ENCODE measurements around the gene PPP3R1. TPM values are rescaled to one million over a fixed set of nuclear protein-coding genes. Genes with fewer than 3 reads are reported as not detected.

Gene PPP3R1
- total RNA-seq, 4 donors from 2014 or later: 34.0 to 44.9 (median 39.9) TPM

DNA sequence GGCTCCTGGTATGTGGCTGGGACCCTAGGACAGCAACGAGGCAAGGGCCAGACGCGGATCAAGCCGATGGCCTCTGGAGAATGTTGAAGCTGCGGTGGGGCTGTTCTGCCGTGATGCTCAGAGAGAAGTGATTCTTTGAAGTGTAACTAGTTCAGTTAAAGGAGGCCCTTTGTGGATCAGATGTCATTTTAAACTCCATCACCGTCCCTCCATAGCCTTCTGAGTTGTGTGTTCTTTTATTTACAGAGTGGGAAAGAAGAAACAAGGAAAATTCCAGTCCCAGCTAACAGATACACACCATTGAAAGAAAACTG lies 94.2 kb downstream of the PPP3R1 start:
- DNase-seq (ENCODE audit: low spot score) (no peak), ATAC-seq (ENCODE audit: low FRiP score) (no peak)
- TF ChIP-seq, protein P1, sequence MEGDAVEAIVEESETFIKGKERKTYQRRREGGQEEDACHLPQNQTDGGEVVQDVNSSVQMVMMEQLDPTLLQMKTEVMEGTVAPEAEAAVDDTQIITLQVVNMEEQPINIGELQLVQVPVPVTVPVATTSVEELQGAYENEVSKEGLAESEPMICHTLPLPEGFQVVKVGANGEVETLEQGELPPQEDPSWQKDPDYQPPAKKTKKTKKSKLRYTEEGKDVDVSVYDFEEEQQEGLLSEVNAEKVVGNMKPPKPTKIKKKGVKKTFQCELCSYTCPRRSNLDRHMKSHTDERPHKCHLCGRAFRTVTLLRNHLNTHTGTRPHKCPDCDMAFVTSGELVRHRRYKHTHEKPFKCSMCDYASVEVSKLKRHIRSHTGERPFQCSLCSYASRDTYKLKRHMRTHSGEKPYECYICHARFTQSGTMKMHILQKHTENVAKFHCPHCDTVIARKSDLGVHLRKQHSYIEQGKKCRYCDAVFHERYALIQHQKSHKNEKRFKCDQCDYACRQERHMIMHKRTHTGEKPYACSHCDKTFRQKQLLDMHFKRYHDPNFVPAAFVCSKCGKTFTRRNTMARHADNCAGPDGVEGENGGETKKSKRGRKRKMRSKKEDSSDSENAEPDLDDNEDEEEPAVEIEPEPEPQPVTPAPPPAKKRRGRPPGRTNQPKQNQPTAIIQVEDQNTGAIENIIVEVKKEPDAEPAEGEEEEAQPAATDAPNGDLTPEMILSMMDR (IDR thresholded peaks at IDR 0.05): no peak

DNA sequence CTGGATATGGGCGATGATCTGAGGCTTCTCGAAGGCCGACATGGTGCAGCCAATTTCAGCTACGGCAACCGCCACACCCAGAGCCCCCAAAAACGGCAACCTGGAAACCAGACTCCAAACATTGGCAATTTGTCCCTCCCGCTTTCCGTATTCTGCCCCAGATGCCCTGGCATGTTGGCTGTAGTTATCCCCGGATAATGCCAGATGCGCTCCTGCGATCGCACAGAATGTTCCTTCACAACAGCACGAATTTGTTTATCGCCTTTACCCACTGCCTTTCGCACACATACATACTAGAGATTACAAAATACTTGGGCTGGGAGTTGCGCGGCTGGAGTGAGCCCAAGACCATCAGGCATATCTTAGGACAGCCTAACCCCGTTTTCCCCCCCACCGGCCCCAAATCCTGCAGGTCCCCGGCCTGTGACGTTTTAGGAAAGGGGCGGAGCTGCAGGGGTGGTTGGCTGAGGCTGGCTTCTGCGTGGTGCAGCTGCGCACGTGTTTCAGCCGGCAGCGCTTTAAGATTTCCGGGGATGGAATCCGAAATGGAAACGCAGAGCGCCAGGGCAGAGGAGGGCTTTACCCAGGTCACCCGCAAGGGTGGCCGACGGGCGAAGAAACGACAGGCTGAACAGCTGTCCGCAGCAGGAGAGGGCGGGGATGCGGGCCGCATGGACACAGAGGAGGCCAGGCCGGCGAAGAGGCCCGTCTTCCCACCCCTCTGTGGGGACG lies 94.8 kb downstream of the PPP3R1 start, which contains the start of gene PNO1:
Gene PNO1, plus strand, starts transcription at position 487 of the 732 bp plus-strand sequence. Its CDS starts 47 bp downstream, at position 534.
- TF ChIP-seq, protein P1 (IDR thresholded peaks at IDR 0.05): no peak
- ATAC-seq (ENCODE audit: low FRiP score): peak; percentile 99
- peak; percentile 86 for DNase-seq (ENCODE audit: low spot score)

DNA sequence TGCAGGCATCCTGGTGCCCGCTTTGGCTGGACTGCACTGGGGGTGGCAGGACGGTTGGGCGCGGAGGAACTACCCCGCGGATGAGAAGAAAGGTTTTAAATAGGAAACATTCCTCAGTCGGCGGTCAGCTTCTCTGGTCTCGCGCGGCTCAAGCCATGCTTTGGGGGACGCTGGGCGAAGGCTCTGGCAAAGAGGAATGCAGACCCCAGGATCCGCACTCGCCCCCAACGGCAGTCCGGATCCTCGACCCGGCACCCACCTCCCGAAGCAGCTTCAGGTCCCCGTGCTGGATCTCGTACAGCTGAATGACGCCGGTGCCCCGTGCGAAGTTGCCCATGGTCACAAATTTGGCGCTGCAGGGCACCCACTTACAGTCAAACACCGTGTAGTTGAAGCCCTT lies 95.3 kb downstream of the PPP3R1 start:
- ATAC-seq (ENCODE audit: low FRiP score) (peak; percentile 41), DNase-seq (ENCODE audit: low spot score) (no peak)
- TF ChIP-seq, protein P1 (IDR thresholded peaks at IDR 0.05): no peak

DNA sequence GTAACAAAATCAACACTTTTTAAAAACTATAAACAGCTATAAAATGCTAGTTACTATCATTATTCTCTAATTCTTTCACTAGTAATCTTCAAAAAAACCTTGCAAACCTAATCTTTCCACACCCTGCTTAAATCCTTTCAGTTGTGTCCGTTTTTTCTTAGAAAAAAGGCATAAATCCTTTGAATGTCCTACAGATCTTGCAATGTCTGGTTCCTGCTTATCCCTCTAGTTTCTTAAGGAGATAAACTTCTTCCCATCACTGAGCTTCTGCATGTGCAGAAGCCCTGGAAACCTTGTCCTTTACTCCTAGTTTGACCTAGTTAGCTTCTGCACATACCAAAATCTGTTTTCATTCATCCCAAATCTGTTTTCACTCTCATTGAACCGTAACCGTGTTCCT lies 95.9 kb downstream of the PPP3R1 start:
- ATAC-seq (ENCODE audit: low FRiP score) (no peak), DNase-seq (ENCODE audit: low spot score) (no peak)
- TF ChIP-seq, protein P1 (IDR thresholded peaks at IDR 0.05): no peak

DNA sequence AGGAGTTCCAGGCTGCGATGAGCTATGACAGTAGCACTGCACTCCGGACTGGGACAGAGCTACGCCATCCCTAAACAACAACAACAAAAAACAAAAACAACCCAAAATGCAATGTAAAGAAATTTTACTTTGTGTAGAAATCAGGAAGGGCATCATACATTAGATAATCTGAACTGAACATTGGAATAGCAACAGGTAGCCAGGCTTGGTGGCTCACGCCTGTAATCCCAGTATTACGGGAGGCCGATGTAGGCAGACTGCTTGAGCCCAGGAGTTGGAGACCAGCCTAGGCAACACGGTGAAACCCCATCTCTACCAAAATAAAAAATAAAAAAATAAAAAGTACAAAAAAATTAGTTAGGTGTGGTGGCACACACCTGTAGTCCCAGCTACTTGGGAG lies 96.7 kb downstream of the PPP3R1 start:
- ATAC-seq (ENCODE audit: low FRiP score): no peak
- TF ChIP-seq, protein P1 (IDR thresholded peaks at IDR 0.05): no peak

DNA sequence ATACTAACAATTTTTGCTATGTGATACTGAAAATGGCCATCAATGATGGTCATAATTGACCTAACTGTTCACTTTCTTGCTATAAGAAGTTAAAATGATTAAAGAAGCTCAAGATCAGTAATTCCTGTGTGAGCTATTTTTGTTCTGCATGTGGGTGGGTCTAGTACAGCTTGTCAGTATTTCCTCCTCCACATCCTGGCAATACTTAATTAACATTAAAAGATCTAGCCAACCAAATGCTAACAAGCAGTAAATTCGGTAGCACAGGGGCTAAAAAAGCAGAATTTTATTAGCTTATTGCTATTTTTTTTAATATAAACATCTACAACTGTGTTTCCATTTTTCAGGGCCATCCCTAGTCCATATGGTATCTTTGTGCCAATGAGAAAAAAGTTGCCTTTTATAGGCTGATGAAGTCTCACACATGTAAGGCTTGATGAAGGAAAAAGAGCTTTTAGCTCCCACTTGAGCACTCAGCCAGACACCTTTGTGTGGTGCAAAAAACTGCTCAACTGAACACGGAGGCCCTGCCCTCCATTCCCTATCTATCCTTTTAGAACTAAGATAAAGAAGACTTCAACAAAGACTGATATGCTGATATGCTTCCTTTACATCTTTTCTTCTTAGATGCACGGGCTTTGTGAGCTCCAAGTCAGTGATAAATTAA lies 99.5 kb downstream of the PPP3R1 start:
- TF ChIP-seq, protein P1 (IDR thresholded peaks at IDR 0.05): no peak
- ATAC-seq (ENCODE audit: low FRiP score) (no peak), DNase-seq (ENCODE audit: low spot score) (no peak)

More for the DNA sequence above, 96.7 kb downstream of the PPP3R1 start:
- no peak for DNase-seq (ENCODE audit: low spot score)

DNA sequence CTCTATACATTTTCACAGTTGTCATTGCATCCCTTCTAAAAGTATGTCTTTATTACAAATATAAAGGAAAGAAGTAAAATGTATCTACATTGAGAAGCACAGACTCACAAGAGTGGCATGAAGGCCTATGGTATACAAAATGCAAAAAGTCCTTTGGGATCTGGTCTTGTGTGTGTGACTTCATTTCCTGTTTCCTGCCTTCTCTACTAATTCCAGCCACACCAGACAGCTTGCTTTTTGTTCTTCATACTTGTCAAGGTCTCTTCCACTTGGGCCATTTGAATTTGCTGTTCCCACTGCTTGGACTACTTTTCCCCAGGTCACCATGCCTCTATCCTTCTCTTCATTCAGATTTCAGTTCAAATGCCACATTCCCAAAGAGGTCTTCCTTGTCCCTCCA lies 101.3 kb downstream of the PPP3R1 start:
- TF ChIP-seq, protein P1 (IDR thresholded peaks at IDR 0.05): no peak
- ATAC-seq (ENCODE audit: low FRiP score) (no peak), DNase-seq (ENCODE audit: low spot score) (no peak)
